HepG2 (cell line): ENCODE data around the gene NDRG3. TPM values are rescaled to one million over a fixed set of nuclear protein-coding genes. Genes with fewer than 3 reads are reported as not detected.

Source experiments
- ATAC-seq: fragments of 200-7000 bp; cut with Tn5 transposase; 3 replicates; pipeline ENCODE4 v1.9.1; 2020; ENCODE audit warnings: mild to moderate bottlenecking, moderate library complexity
- BruUV-seq: library from RNA; stranded (reverse); fragments of 400-500 nt; replicated peaks from 2 replicates; lab custom pipeline; 2021; lab: Mats Ljungman, UMichigan
- CTCF ChIA-PET: fragments of 300-600 bp; formaldehyde crosslinking; extraction: SDS; loops from one replicate; lab custom pipeline; 2021; ENCODE audit warnings: low total read pairs, inconsistent platforms, low intra/inter-chr PET ratio; lab: Yijun Ruan, JAX
- POLR2A ChIA-PET: fragments of 350-600 bp; sonication (Branson Sonifier 250); formaldehyde crosslinking; loops from one replicate; lab custom pipeline; 2020; ENCODE audit warnings: antibody characterized with exemption, inconsistent platforms; lab: Yijun Ruan, JAX
- DNase-seq: peaks from one replicate; pipeline ENCODE4 v3.0.0-alpha.2; 2015; ENCODE audit warnings: low spot score
- FAIRE-seq: peaks from 3 replicates; lab custom pipeline; 2011; peaks lifted over from hg19 to GRCh38; lab: Jason Lieb, UNC
- H2AFZ ChIP-seq: one replicate; pipeline ENCODE4 v1.6.1; 2011; ENCODE audit warnings: low read length, inconsistent platforms
- H3K27ac ChIP-seq: fragments of 300-600 bp; 3 replicates; pipeline ENCODE4 v1.8.0; 2011; ENCODE audit warnings: mixed run types, mild to moderate bottlenecking, mixed read lengths, low read length, inconsistent platforms; ENCODE audit not compliant: insufficient read depth; ENCODE audit errors: extremely low read length
- H3K27me3 ChIP-seq, 2 experiments: fragments of 200-600 bp in 1 of 2; 2 replicates in 1 of 2; 3 replicates in 1 of 2; pipeline versions ENCODE4 v1.6.0 to v1.8.0; 2011; ENCODE audit warnings: low read length in 2 of 2, mild to moderate bottlenecking in 2 of 2, moderate library complexity in 2 of 2, inconsistent platforms in 1 of 2; ENCODE audit not compliant: insufficient read depth in 2 of 2, control insufficient read depth in 1 of 2
- H3K36me3 ChIP-seq, 2 experiments: fragments of 200-600 bp in 1 of 2; replicated peaks in 1 of 2; 2 replicates in 1 of 2; 3 replicates in 1 of 2; pipeline versions ENCODE4 v1.5.1 to v1.8.0; 2011; ENCODE audit warnings: low read length in 2 of 2, inconsistent platforms in 1 of 2; ENCODE audit not compliant: insufficient read depth in 2 of 2, control insufficient read depth in 1 of 2
- H3K4me1 ChIP-seq: 2 replicates; pipeline ENCODE4 v1.5.1; 2012; ENCODE audit warnings: low read length, inconsistent platforms; ENCODE audit not compliant: insufficient read depth
- H3K4me2 ChIP-seq: 2 replicates; pipeline ENCODE4 v1.6.0; 2011; ENCODE audit warnings: low read depth, low read length, inconsistent platforms
- H3K4me3 ChIP-seq, 3 experiments: fragments of 200-600 bp in 1 of 3; sonication (generic), shearing (Covaris generic) in 1 of 3; replicated peaks in 1 of 3; 2 replicates each; pipeline ENCODE4 v1.5.1; 2011 to 2016; ENCODE audit warnings: low read length in 3 of 3, inconsistent platforms in 2 of 3, low read depth in 2 of 3, mild to moderate bottlenecking in 2 of 3, control low read depth in 1 of 3, mixed read lengths in 1 of 3; ENCODE audit not compliant: insufficient read depth in 1 of 3
- H3K79me2 ChIP-seq: one replicate; pipeline ENCODE4 v1.6.1; 2011; ENCODE audit warnings: low read length, inconsistent platforms; ENCODE audit not compliant: insufficient read depth
- H3K9ac ChIP-seq: 2 replicates; pipeline ENCODE4 v1.6.0; 2011; ENCODE audit warnings: mild to moderate bottlenecking, low read depth, low read length, inconsistent platforms; ENCODE audit not compliant: insufficient read depth
- H3K9me3 ChIP-seq: 2 replicates; pipeline ENCODE4 v1.5.1; 2012; ENCODE audit warnings: mild to moderate bottlenecking, low read length
- H4K20me1 ChIP-seq: 2 replicates; pipeline ENCODE4 v1.6.0; 2011; ENCODE audit warnings: inconsistent platforms, mild to moderate bottlenecking, low read length, moderate library complexity; ENCODE audit not compliant: insufficient read depth
- BATF2 ChIP-seq: sonication (generic); formaldehyde crosslinking; IDR thresholded peaks from 2 replicates; pipeline ENCODE4 v1.8.0; 2022; ENCODE audit warnings: mild to moderate bottlenecking, missing genetic modification reagents, moderate library complexity
- CTCF ChIP-seq: sonication (generic); formaldehyde crosslinking; IDR thresholded peaks from 2 replicates; pipeline ENCODE4 v1.5.0; 2020; ENCODE audit warnings: mild to moderate bottlenecking, missing genetic modification reagents, moderate library complexity
- STAG1 ChIP-seq: sonication (generic); formaldehyde crosslinking; IDR thresholded peaks from 2 replicates; pipeline ENCODE4 v1.4.0; 2020; ENCODE audit warnings: missing genetic modification reagents
- TEAD3 ChIP-seq: optimal IDR thresholded peaks from 2 replicates; pipeline ENCODE3; 2016; ENCODE audit warnings: borderline replicate concordance
- TSC22D2 ChIP-seq: sonication (generic); formaldehyde crosslinking; IDR thresholded peaks from 2 replicates; pipeline ENCODE4 v1.5.1; 2020; ENCODE audit warnings: missing genetic modification reagents, mild to moderate bottlenecking, borderline replicate concordance
- USF2 ChIP-seq, 2 experiments: sonication (generic) in 1 of 2; formaldehyde crosslinking in 1 of 2; IDR thresholded peaks; 2 replicates each; pipeline versions ENCODE4 v1.5.1 to v1.6.1; 2011 to 2020; ENCODE audit warnings: borderline replicate concordance in 1 of 2, low read depth in 1 of 2, low read length in 1 of 2, mild to moderate bottlenecking in 1 of 2, missing genetic modification reagents in 1 of 2, moderate library complexity in 1 of 2
- XRCC5 ChIP-seq: fragments of 200-400 bp; formaldehyde crosslinking; optimal IDR thresholded peaks from 2 replicates; pipeline ENCODE3; 2017; ENCODE audit warnings: mild to moderate bottlenecking, low read length
- ZBTB37 ChIP-seq: sonication (generic); formaldehyde crosslinking; IDR thresholded peaks from 2 replicates; pipeline ENCODE4 v1.4.0; 2020; ENCODE audit warnings: mild to moderate bottlenecking, missing genetic modification reagents
- ZNF10 ChIP-seq: sonication (generic); formaldehyde crosslinking; IDR thresholded peaks from 2 replicates; pipeline ENCODE4 v1.4.0; 2020; ENCODE audit warnings: mild to moderate bottlenecking, low read depth, missing genetic modification reagents, borderline replicate concordance
- ZNF263 ChIP-seq: sonication (generic); formaldehyde crosslinking; IDR thresholded peaks from 2 replicates; pipeline ENCODE4 v1.4.0; 2020; ENCODE audit warnings: missing genetic modification reagents
- WGBS: methylation state at CpG from one replicate; pipeline ENCODE4 v1.1.6; 2017; ENCODE audit warnings: low lambda C conversion rate; 5-methylcytosine and 5-hydroxymethylcytosine counted together
- in situ Hi-C: cut with HindIII; loops from 2 replicates; pipeline ENCODE4 v1.10.0; 2017; ENCODE audit warnings: low pct_unique_long_range_greater_than_20kb; ENCODE audit not compliant: extremely low pct_ligation_motif_present
- intact Hi-C: fragments of 100-400 bp; cut with micrococcal nuclease; formaldehyde crosslinking; loops from one replicate; pipeline ENCODE4 v1.10.0; 2022; ENCODE audit not compliant: unreplicated experiment
- polyA plus RNA-seq, 8 experiments: library from polyadenylated mRNA; depleted of rRNA in 3 of 8; stranded (reverse) in 7 of 8; unstranded in 1 of 8; fragments of >200 nt; fragmentation: Illumina TruSeq in 4 of 8; extraction: Trizol in 4 of 8; gene quantifications; 2 replicates each; pipeline versions ENCODE4 v1.2.1 to v1.2.3, GENCODE V29; 2011 to 2016; ENCODE audit warnings: low read depth in 4 of 8, missing spikeins in 1 of 8, mixed read lengths in 1 of 8; ENCODE audit not compliant: insufficient read depth in 1 of 8
- total RNA-seq, 5 experiments: library from RNA; depleted of rRNA; stranded (reverse); fragments of >200 nt; fragmentation: Illumina TruSeq; extraction: Trizol; gene quantifications; 2 replicates each; pipeline ENCODE4 v1.2.3, GENCODE V29; 2016; ENCODE audit warnings: low read depth in 1 of 5

The NDRG3 gene
- total and polyA plus RNA-seq, 2 of the 13 experiments (the other 11 are each of a cell fraction or from before 2014, with no cell fraction given): 36.0 to 40.5 TPM

- TF ChIP-seq BATF2 (CRISPR knock-in tag): no peak
These were observed 47.6 kb upstream of the NDRG3 start (continued) for GRCh38 chr20:36793294-36794115.

- TF ChIP-seq ZBTB37 (CRISPR knock-in tag): no peak
- 0 out of 2 replicates have a peak, but pooled peaks have one; percentile 29 for TF ChIP-seq USF2 (IDR thresholded peaks at IDR 0.05; ENCODE audit: low read depth, low read length)
- TF ChIP-seq USF2 (CRISPR knock-in tag; IDR thresholded peaks at IDR 0.05; ENCODE audit: borderline replicate concordance): no peak
- TF ChIP-seq ZNF263 (CRISPR knock-in tag): 0 out of 2 replicates have a peak, but pooled peaks have one; percentile 12
- TF ChIP-seq TEAD3 (CRISPR knock-in tag): peak; percentile 40
- no peak for TF ChIP-seq TSC22D2 (CRISPR knock-in tag)
- no peak for TF ChIP-seq ZNF10 (CRISPR knock-in tag)
- TF ChIP-seq XRCC5: peak; percentile 21
- peak; percentile 54 for TF ChIP-seq CTCF (CRISPR knock-in tag)
- peak; percentile 56 for TF ChIP-seq STAG1
- TF ChIP-seq, all 625 proteins: peak for 6
- H3K4me3 ChIP-seq: no peak overlapping the region
- CTCF ChIA-PET: interaction anchor here (1.0 kb wide), 1 partner anchor 94 kb away, joined by 3 read pairs; no protein-coding TSS in a partner anchor
- no peaks in the 10 kb centered on the region for H3K27me3 ChIP-seq
- no peaks in the 10 kb centered on the region for H3K79me2 ChIP-seq
- no peaks in the 10 kb centered on the region for H3K9me3 ChIP-seq
- WGBS: 95% methylated on average over 3 of the region's 3 CpGs
- H3K27ac ChIP-seq: no peak overlapping the region
- no peaks in the 10 kb centered on the region for H3K4me1 ChIP-seq
- no peaks in the 10 kb centered on the region for H4K20me1 ChIP-seq
- no peak overlapping the region for H3K9ac ChIP-seq
- no peak overlapping the region for H2AFZ ChIP-seq
- ATAC-seq: peak; percentile 77
- H3K36me3 ChIP-seq: peaks cover 18 to 51% of the 10 kb centered on the region in 2 experiments
- DNase-seq: peak; percentile 80
- FAIRE-seq: peak; percentile 98
- in situ Hi-C loops (no loop called here), intact Hi-C loops (loop anchor here (1.0 kb wide), 1 partner anchor 95 kb away; no protein-coding TSS in a partner anchor)
- no TSS peak for BruUV-seq
- no peak overlapping the region for H3K4me2 ChIP-seq
- POLR2A ChIA-PET: no interaction called here
These were observed 46.5 kb upstream of the NDRG3 start for GRCh38 chr20:36792422-36792821.
